GM12892 (cell line): Measurements from ENCODE around the gene DYNC1I1. TPM values are rescaled to one million over a fixed set of nuclear protein-coding genes. Genes with fewer than 3 reads are reported as not detected.

Source experiments
- DNase-seq: peaks from one replicate; pipeline ENCODE4 v3.0.0; 2011; ENCODE audit not compliant: insufficient read length
- FAIRE-seq: peaks from 2 replicates; lab custom pipeline; 2011; peaks lifted over from hg19 to GRCh38; lab: Jason Lieb, UNC
- POLR2A ChIP-seq: IDR thresholded peaks from 2 replicates; pipeline ENCODE4 v1.6.1; 2011; ENCODE audit warnings: low read depth, low read length, control low read depth
- POLR2AphosphoS5 ChIP-seq: IDR thresholded peaks from 2 replicates; pipeline ENCODE4 v1.6.1; 2011; ENCODE audit warnings: low read depth, low read length, control low read depth
- TAF1 ChIP-seq: IDR thresholded peaks from 2 replicates; pipeline ENCODE4 v1.6.1; 2011; ENCODE audit warnings: low read depth, mild to moderate bottlenecking, control low read depth, low read length, borderline replicate concordance
- polyA plus RNA-seq: library from polyadenylated mRNA; unstranded; fragments of >200 nt; gene quantifications from one replicate; pipeline ENCODE4 v1.2.1, GENCODE V29; 2012; ENCODE audit warnings: missing spikeins, inconsistent platforms; ENCODE audit not compliant: missing spikeins

DYNC1I1 gene
- not detected for polyA plus RNA-seq

DNA sequence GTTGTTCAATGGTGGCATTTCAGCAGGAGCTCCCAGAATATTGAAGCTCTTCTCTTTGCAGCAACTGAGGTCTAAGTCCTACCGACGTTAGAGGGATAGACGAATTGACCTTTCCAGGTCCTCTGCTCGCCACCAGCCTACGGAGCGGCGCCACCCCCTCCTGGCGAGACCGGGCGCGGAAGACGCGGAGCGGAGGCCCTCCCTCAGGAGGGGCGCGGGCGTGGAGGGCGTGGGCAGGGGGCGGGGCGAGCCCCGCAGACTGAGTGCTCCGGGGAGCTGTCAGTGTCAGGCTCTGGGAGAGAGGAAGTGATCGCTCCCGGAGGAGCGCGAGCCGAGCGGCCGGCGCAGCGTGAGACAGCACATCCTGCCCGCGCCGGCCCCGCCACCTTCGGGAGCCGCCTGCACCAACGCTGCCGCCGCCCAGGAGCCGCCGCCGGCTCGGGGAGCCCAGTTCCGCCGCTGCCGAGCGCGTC, at the start of gene DYNC1I1:
TSS of gene DYNC1I1 (plus strand) at position 257 of the 473 bp plus-strand sequence. CDS start 32,176 bp downstream, outside the sequence.
- TF ChIP-seq TAF1, result no peak
- TF ChIP-seq POLR2AphosphoS5, result no peak
- no peak for TF ChIP-seq POLR2A
- DNase-seq, result peak; percentile 33
- FAIRE-seq, result no peak

- no peak for TF ChIP-seq POLR2A
- TF ChIP-seq TAF1, result no peak
- no peak for FAIRE-seq
- DNase-seq, result no peak
Measured at GRCh38 chr7:95723583-95724180, 48.7 kb upstream of the DYNC1I1 start.

DNA sequence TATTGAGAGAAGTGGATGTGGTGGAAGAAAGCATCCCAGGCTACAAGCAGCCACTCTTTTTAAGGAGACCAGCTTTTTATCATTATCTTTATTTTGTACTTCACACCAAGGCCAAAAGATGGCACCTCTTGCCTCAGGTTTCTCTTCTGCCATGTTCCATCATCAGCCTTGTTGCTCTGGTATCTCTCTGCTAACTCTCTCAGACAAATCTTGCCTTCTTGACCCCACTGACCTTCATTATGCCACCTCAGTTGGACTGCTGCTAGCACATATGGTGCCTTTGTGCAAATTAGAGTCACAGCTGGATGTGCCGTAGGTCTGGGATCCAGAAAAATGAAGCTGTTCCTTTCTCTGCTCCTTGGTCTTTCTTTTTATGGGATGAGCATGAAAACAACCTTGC, 47.1 kb upstream of the DYNC1I1 start:
- no peak for FAIRE-seq
- TF ChIP-seq POLR2AphosphoS5 (no peak), TAF1 (no peak), POLR2A (no peak)
- no peak for DNase-seq

DNA sequence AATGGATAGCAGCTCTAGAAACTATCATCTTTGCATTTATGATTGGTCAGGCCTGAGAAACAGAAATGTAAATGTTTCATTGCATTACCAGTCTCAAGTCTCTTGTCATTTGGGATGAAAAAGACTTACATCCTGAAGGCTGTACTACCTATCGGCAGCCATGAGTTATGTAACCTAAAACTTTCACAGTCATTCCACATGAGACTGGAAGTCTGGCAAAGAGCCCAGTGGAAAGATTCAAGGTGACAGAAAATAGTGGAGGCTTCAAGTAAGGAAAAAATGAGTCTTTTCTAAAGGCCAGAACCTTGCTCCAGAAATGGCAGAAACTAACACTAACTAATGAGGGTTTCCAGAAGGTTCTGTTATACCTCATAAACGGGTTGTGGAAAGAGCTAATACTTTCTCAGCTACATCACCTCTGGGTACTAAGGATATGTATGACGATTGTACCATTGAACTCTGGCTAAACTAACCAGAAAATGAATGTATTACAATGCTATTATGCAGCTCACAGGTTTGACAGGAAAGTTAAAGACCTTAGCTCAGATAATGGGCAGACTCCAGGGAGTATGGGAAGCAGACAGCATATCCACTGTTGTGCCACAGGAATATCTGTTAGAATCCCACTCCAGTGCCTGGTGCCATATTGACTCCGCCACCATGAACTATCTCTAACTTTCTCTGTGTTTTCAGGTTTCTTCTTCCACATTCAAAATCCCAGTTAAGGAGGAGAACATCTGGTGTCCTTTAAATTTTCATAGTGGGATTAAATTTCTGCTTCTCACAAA, 41.7 kb upstream of the DYNC1I1 start:
- no peak for TF ChIP-seq POLR2A
- no peak for TF ChIP-seq POLR2AphosphoS5
- no peak for TF ChIP-seq TAF1
- no peak for FAIRE-seq
- no peak for DNase-seq

GRCh38 chr7:95736635-95737034, 35.7 kb upstream of the DYNC1I1 start:
- DNase-seq (no peak), FAIRE-seq (no peak)
- TF ChIP-seq POLR2AphosphoS5, result no peak
- TF ChIP-seq POLR2A, result no peak
- no peak for TF ChIP-seq TAF1

DNA sequence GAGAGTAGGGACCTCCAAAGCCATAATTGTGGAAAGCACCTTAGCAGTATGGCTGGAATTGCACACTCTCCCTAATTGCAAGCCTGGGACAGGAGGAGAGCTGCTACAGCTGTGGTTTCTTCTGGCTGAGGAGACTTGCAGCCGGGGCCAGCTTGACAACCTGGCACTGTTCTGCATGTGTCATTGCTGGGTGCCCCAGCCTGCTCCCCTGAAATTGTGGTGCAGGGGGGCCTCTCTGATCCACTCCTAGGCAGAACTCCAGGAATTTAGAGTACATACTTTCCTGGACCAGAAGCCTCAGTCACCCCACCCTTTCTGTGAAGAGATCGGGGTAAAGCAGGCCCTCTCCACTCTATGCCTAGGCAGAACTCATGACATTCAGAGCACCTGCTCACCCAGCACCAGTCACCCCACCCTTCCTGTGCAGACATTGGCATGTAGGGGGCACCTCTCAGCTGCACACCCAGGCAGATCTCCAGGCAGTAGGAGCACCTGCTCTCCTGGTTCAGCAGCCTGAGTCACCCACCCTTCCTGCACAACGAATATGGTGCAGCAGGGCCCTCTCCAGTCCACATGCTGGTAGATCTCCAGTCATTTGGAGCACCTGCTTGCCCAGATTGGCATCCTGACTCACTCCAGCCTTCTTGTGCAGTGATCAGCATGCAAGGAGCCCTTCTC, 34.4 kb upstream of the DYNC1I1 start:
- no peak for FAIRE-seq

DNA sequence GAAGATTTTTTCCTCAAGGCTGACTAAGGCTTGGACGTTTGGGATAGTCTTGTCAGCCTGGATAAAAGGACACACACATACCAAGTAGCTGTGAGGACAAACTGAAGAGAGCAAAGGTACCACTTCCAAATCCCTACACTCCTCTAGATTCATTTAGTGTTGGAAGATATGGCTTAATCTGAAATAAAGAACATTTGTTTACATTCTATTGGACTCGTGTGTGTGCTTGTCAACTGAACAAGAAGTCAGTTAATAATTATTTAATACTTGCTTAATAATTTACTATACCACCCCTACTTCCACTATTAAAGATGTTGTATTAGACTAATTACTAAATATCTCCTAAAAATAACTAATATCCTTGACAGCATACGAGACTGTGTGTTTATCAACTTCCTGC, 23.3 kb upstream of the DYNC1I1 start:
- DNase-seq (no peak), FAIRE-seq (no peak)
- no peak for TF ChIP-seq POLR2AphosphoS5
- no peak for TF ChIP-seq POLR2A
- TF ChIP-seq TAF1, result no peak

More for the DNA sequence above, 34.4 kb upstream of the DYNC1I1 start:
- DNase-seq, result no peak
- TF ChIP-seq TAF1 (no peak), POLR2A (no peak), POLR2AphosphoS5 (no peak)

DNA sequence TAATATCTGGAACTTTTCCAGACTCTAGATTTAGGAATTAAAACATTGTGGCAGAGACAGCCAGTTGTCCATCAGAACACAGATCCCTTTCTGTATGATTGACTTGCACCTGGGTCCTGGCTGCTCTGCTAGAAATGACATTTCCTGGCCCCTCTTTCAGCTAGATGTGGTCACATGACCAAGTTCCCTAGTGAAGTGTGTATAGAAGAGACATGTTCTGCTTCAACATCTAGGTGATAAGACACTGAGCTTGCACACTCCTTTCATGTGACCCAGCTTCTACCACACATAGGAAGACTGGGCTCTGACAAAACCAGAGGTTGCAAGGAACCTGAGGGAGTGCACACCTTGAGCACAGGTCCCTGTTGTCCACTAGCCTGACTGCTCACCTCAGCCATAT, 22.8 kb upstream of the DYNC1I1 start:
- no peak for FAIRE-seq

DNA sequence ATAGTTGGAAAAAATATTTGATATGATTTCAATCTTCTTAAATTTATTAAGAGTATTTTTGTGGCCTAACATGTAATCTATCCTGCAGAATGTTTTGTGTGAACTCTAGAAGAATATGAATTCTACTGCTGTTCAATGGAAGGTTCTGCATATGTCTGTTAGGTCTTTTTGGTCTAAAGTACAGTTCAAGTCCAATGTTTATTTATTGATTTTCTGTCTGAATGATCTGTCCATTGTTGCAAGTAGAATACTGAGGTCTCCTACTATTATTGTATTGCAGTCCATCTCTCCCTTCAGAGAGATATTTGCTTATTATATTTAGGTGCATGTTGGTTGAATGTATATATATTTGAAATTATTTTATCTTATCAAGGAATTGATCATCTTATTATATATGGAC, 18.9 kb upstream of the DYNC1I1 start:
- DNase-seq, result no peak
- no peak for FAIRE-seq
- no peak for TF ChIP-seq POLR2A
- no peak for TF ChIP-seq TAF1

More for the DNA sequence above, 22.8 kb upstream of the DYNC1I1 start:
- no peak for DNase-seq
- no peak for TF ChIP-seq TAF1
- no peak for TF ChIP-seq POLR2AphosphoS5
- TF ChIP-seq POLR2A, result no peak

GRCh38 chr7:95755277-95755934, 16.9 kb upstream of the DYNC1I1 start:
- no peak for TF ChIP-seq TAF1
- no peak for TF ChIP-seq POLR2A
- no peak for TF ChIP-seq POLR2AphosphoS5
- FAIRE-seq (no peak), DNase-seq (no peak)

GRCh38 chr7:95758187-95758586, 14.2 kb upstream of the DYNC1I1 start:
- DNase-seq, result no peak
- no peak for FAIRE-seq

More at GRCh38 chr7:95758187-95758586, 14.2 kb upstream of the DYNC1I1 start:
- TF ChIP-seq TAF1 (no peak), POLR2AphosphoS5 (no peak), POLR2A (no peak)
